A549 (cell line): ENCODE results near the gene TRIP11. TPM values are rescaled to one million over a fixed set of nuclear protein-coding genes. Genes with fewer than 3 reads are reported as not detected.

Experiments
- ATAC-seq, 2 experiments: fragments of 200-7000 bp in 1 of 2; fragments of >200 bp in 1 of 2; cut with Nextera tagmentation in 1 of 2; cut with Tn5 transposase in 1 of 2; 3 replicates each; pipeline versions ENCODE4 v1.8.0 to v1.9.1; 2018 to 2020; ENCODE audit warnings: mild to moderate bottlenecking in 1 of 2, moderate library complexity in 1 of 2
- CTCF ChIA-PET: fragments of 300-600 bp; sonication (Branson Sonifier 250); formaldehyde crosslinking; extraction: SDS; loops from one replicate; lab custom pipeline; 2021; ENCODE audit warnings: antibody characterized with exemption, inconsistent platforms; lab: Yijun Ruan, JAX
- POLR2A ChIA-PET: fragments of 350-600 bp; formaldehyde crosslinking; extraction: SDS; loops from one replicate; lab custom pipeline; 2021; ENCODE audit warnings: antibody characterized with exemption, inconsistent platforms; lab: Yijun Ruan, JAX
- DNase-seq, 2 experiments: peaks; one replicate each; pipeline versions ENCODE4 v3.0.0 to v3.0.0-alpha.2; 2011 to 2016; ENCODE audit warnings: low read depth in 1 of 2, low spot score in 1 of 2
- FAIRE-seq: peaks from 2 replicates; lab custom pipeline; 2011; peaks lifted over from hg19 to GRCh38; lab: Jason Lieb, UNC
- H3K27ac ChIP-seq, 2 experiments: fragments of >200 bp; sonication (Bioruptor Twin); formaldehyde crosslinking; 3 replicates each; pipeline ENCODE4 v1.5.1; 2016 to 2017
- H3K4me1 ChIP-seq: fragments of >200 bp; sonication (Bioruptor Twin); formaldehyde crosslinking; 3 replicates; pipeline ENCODE4 v1.6.1; 2016
- H3K4me2 ChIP-seq: fragments of >200 bp; sonication (Bioruptor Twin); formaldehyde crosslinking; 3 replicates; pipeline ENCODE4 v1.6.1; 2016
- H3K4me3 ChIP-seq: fragments of >200 bp; sonication (Bioruptor Twin); formaldehyde crosslinking; 3 replicates; pipeline ENCODE4 v1.5.1; 2016
- H3K9me3 ChIP-seq: fragments of >200 bp; sonication (Bioruptor Twin); formaldehyde crosslinking; 3 replicates; pipeline ENCODE4 v1.6.1; 2016
- BHLHE40 ChIP-seq: IDR thresholded peaks from 2 replicates; pipeline ENCODE4 v1.6.1; 2012; ENCODE audit warnings: low read depth, low read length, inconsistent platforms
- CBX2 ChIP-seq: fragments of 200-600 bp; sonication (generic); IDR thresholded peaks from 2 replicates; pipeline ENCODE4 v1.6.1; 2016; ENCODE audit warnings: low read depth, mild to moderate bottlenecking, borderline replicate concordance
- CHD2 ChIP-seq: fragments of 150-350 bp; IDR thresholded peaks from 2 replicates; pipeline ENCODE4 v1.6.1; 2014; ENCODE audit warnings: low read length; ENCODE audit not compliant: partially characterized antibody
- E2F6 ChIP-seq: IDR thresholded peaks from 2 replicates; pipeline ENCODE4 v1.6.1; 2012; ENCODE audit warnings: low read depth, borderline replicate concordance
- EHF ChIP-seq: fragments of 250-450 bp; sonication (Bioruptor Pico); IDR thresholded peaks from 2 replicates; pipeline ENCODE4 v1.5.0; 2020; ENCODE audit warnings: mild to moderate bottlenecking
- EP300 ChIP-seq, 2 experiments: fragments of >200 bp; sonication (Bioruptor Twin); formaldehyde crosslinking; IDR thresholded peaks; 2 replicates in 1 of 2; 3 replicates in 1 of 2; pipeline ENCODE4 v1.6.1; 2016 to 2017
- FOSL2 ChIP-seq, 2 experiments: fragments of 450-650 bp in 1 of 2; fragments of >200 bp in 1 of 2; sonication (Bioruptor Twin) in 1 of 2; formaldehyde crosslinking; IDR thresholded peaks; 2 replicates each; pipeline versions ENCODE4 v1.5.0 to v1.6.1; 2016 to 2020; ENCODE audit warnings: mild to moderate bottlenecking in 1 of 2, moderate library complexity in 1 of 2
- HES2 ChIP-seq: fragments of >200 bp; sonication (Bioruptor Twin); formaldehyde crosslinking; IDR thresholded peaks from 2 replicates; pipeline ENCODE4 v1.6.1; 2016
- HOXA7 ChIP-seq: fragments of 250-450 bp; sonication (Bioruptor Pico); IDR thresholded peaks from 2 replicates; pipeline ENCODE4 v1.5.0; 2020; ENCODE audit warnings: mild to moderate bottlenecking, moderate library complexity
- JUN ChIP-seq, 2 experiments: fragments of >200 bp; sonication (Bioruptor Twin); formaldehyde crosslinking; IDR thresholded peaks; 2 replicates in 1 of 2; 3 replicates in 1 of 2; pipeline ENCODE4 v1.6.1; 2016 to 2017
- JUNB ChIP-seq: fragments of >200 bp; sonication (Bioruptor Twin); formaldehyde crosslinking; IDR thresholded peaks from 2 replicates; pipeline ENCODE4 v1.6.1; 2016
- KDM1A ChIP-seq: fragments of 200-600 bp; sonication (generic); IDR thresholded peaks from 2 replicates; pipeline ENCODE4 v1.6.1; 2016; ENCODE audit warnings: low read depth, mild to moderate bottlenecking
- MAX ChIP-seq: IDR thresholded peaks from 2 replicates; pipeline ENCODE4 v1.6.1; 2012
- MYC ChIP-seq: IDR thresholded peaks from 2 replicates; pipeline ENCODE4 v1.6.1; 2012; ENCODE audit warnings: mild to moderate bottlenecking, inconsistent platforms, low read length, improper control_type of control experiment, borderline replicate concordance
- NPAS2 ChIP-seq: fragments of 250-450 bp; sonication (Bioruptor Pico); IDR thresholded peaks from 2 replicates; pipeline ENCODE4 v1.8.0; 2022; ENCODE audit warnings: mild to moderate bottlenecking, moderate library complexity, borderline replicate concordance
- NR3C1 ChIP-seq: fragments of >200 bp; sonication (Bioruptor Twin); formaldehyde crosslinking; IDR thresholded peaks from 3 replicates; pipeline ENCODE4 v1.6.1; 2017
- PHF8 ChIP-seq: fragments of 200-600 bp; sonication (generic); IDR thresholded peaks from 2 replicates; pipeline ENCODE4 v1.6.1; 2016; ENCODE audit warnings: low read depth, mild to moderate bottlenecking, antibody characterized with exemption, moderate library complexity, borderline replicate concordance
- POLR2AphosphoS2 ChIP-seq: conservative IDR thresholded peaks from 2 replicates; pipeline ENCODE4 v1.6.1; 2012; ENCODE audit warnings: low read length, improper control_type of control experiment, inconsistent platforms
- REST ChIP-seq: fragments of 200-600 bp; sonication (generic); IDR thresholded peaks from 2 replicates; pipeline ENCODE4 v1.6.1; 2016; ENCODE audit warnings: antibody characterized with exemption, mild to moderate bottlenecking, moderate library complexity
- RFX5 ChIP-seq: fragments of 450-650 bp; IDR thresholded peaks from 2 replicates; pipeline ENCODE4 v1.7.1; 2014; ENCODE audit warnings: antibody characterized with exemption, mild to moderate bottlenecking, moderate library complexity
- SREBF2 ChIP-seq: fragments of 450-650 bp; IDR thresholded peaks from 2 replicates; pipeline ENCODE4 v1.6.1; 2014; ENCODE audit warnings: mild to moderate bottlenecking, moderate library complexity
- USF2 ChIP-seq: fragments of 450-650 bp; IDR thresholded peaks from 2 replicates; pipeline ENCODE4 v1.6.1; 2014; ENCODE audit warnings: antibody characterized with exemption
- ZC3H11A ChIP-seq: fragments of 450-650 bp; IDR thresholded peaks from 2 replicates; pipeline ENCODE4 v1.6.1; 2014; ENCODE audit warnings: antibody characterized with exemption, mild to moderate bottlenecking
- ZFP36 ChIP-seq: fragments of 450-650 bp; IDR thresholded peaks from 2 replicates; pipeline ENCODE4 v1.6.1; 2014; ENCODE audit warnings: borderline replicate concordance; ENCODE audit not compliant: partially characterized antibody
- WGBS: methylation state at CpG from one replicate; pipeline ENCODE4 v1.1.6; 2017; ENCODE audit errors: missing lambda C conversion rate; 5-methylcytosine and 5-hydroxymethylcytosine counted together
- polyA plus RNA-seq, 4 experiments: library from polyadenylated mRNA; depleted of rRNA in 3 of 4; stranded (reverse); fragments of >200 nt; fragmentation: RNase III in 1 of 4; extraction: RNeasy Plus Mini Kit Qiagen cat#74134 plus additional on column Dnase treatment in 1 of 4; gene quantifications; 2 replicates in 3 of 4; 3 replicates in 1 of 4; pipeline ENCODE4 v1.2.3, GENCODE V29; 2011 to 2017

TRIP11 gene
- polyA plus RNA-seq, 2 of the 4 experiments (the other 2 are of a cell fraction), result 7.9 to 26.8 TPM

GRCh38 chr14:92074555-92074954 is 34.7 kb upstream of the TRIP11 start:
- CTCF ChIA-PET, result interaction anchor here (1.0 kb wide), 1 partner anchor 11 kb away, joined by 3 read pairs; no protein-coding TSS in a partner anchor
- H3K4me3 ChIP-seq, result no peak overlapping the region
- no peaks in the 10 kb centered on the region for H3K9me3 ChIP-seq
- H3K27ac ChIP-seq, result no peak overlapping the region
- DNase-seq, result no peak
- POLR2A ChIA-PET, result no interaction called here
- FAIRE-seq, result no peak
- H3K4me2 ChIP-seq, result no peak overlapping the region
- H3K4me1 ChIP-seq, result no peaks in the 10 kb centered on the region
- ATAC-seq, result no peak
- TF ChIP-seq REST, result no peak
- TF ChIP-seq POLR2AphosphoS2, result no peak
- TF ChIP-seq BHLHE40, result no peak
- TF ChIP-seq ZFP36, result no peak
- no peak for TF ChIP-seq CBX2
- no peak for TF ChIP-seq USF2
- no peak for TF ChIP-seq MYC
- no peak for TF ChIP-seq KDM1A
- no peak for TF ChIP-seq JUNB
- no peak for TF ChIP-seq NR3C1
- no peak for TF ChIP-seq ZC3H11A
- no peak for TF ChIP-seq PHF8
- TF ChIP-seq HOXA7, result no peak
- TF ChIP-seq JUN (IDR thresholded peaks at IDR 0.05), result no peak
- TF ChIP-seq, all 56 proteins: peak for 0

- TF ChIP-seq MAX (no peak), FOSL2 (IDR thresholded peaks at IDR 0.05) (no peak), FOSL2 (CRISPR knock-in tag; IDR thresholded peaks at IDR 0.05) (no peak), CHD2 (no peak), JUN (IDR thresholded peaks at IDR 0.05) (no peak), EHF (no peak), RFX5 (no peak), SREBF2 (no peak), E2F6 (no peak), JUNB (no peak), HES2 (no peak), HOXA7 (no peak), ZFP36 (no peak), EP300 (IDR thresholded peaks at IDR 0.05) (no peak), NPAS2 (no peak)
- FAIRE-seq (no peak), ATAC-seq (no peak), DNase-seq (no peak)
- Histone ChIP-seq H3K9me3 (no peaks in the 10 kb centered on the region), H3K4me3 (no peak overlapping the region), H3K4me2 (no peak overlapping the region), H3K27ac (no peak overlapping the region), H3K4me1 (no peaks in the 10 kb centered on the region)
- 85% methylated on average over 9 of the region's 9 CpGs for WGBS
- ChIA-PET POLR2A (no interaction called here), CTCF (no interaction called here)
These were observed 18.4 kb upstream of the TRIP11 start for GRCh38 chr14:92058006-92058917.
